Spleen (tissue), 11 donors: ENCODE measurements around the gene EVPL. TPM values are rescaled to one million over a fixed set of nuclear protein-coding genes. Genes with fewer than 3 reads are reported as not detected.

Experiments
- DNase-seq: peaks from one replicate; pipeline ENCODE4 v3.0.0-alpha.2; 2020
- H3K27ac ChIP-seq, 8 donors: fragments of 200-600 bp; sonication (generic) in 7 of 8; 1 replicate in 4 of 8; 2 replicates in 4 of 8; pipeline versions ENCODE4 v1.5.0 to v1.8.0; 2016 to 2021; ENCODE audit warnings: inconsistent platforms in 4 of 8, mild to moderate bottlenecking in 4 of 8, moderate library complexity in 1 of 8
- H3K27me3 ChIP-seq, 7 donors: fragments of 200-600 bp; sonication (generic) in 6 of 7; replicated peaks in 1 of 7; 1 replicate in 4 of 7; 2 replicates in 3 of 7; pipeline versions ENCODE4 v1.5.0 to v1.8.0; 2016 to 2021; ENCODE audit warnings: inconsistent platforms in 3 of 7, mild to moderate bottlenecking in 1 of 7
- H3K36me3 ChIP-seq, 6 donors: fragments of 200-600 bp; sonication (generic) in 5 of 6; 1 replicate in 4 of 6; 2 replicates in 2 of 6; pipeline versions ENCODE4 v1.5.0 to v1.8.0; 2016 to 2021; ENCODE audit warnings: inconsistent platforms in 2 of 6
- H3K4me1 ChIP-seq, 6 donors: fragments of 200-600 bp; sonication (generic) in 5 of 6; 1 replicate in 3 of 6; 2 replicates in 3 of 6; pipeline versions ENCODE4 v1.5.0 to v1.8.0; 2016 to 2021; ENCODE audit warnings: inconsistent platforms in 3 of 6
- H3K4me3 ChIP-seq, 8 donors: fragments of 200-600 bp; sonication (generic) in 7 of 8; 1 replicate in 4 of 8; 2 replicates in 4 of 8; pipeline versions ENCODE4 v1.5.0 to v1.8.0; 2016 to 2021; ENCODE audit warnings: inconsistent platforms in 4 of 8, mild to moderate bottlenecking in 4 of 8, moderate library complexity in 2 of 8
- H3K9me3 ChIP-seq, 8 donors: fragments of 200-600 bp; sonication (generic) in 7 of 8; 1 replicate in 4 of 8; 2 replicates in 4 of 8; pipeline versions ENCODE4 v1.5.0 to v1.8.0; 2016 to 2021; ENCODE audit warnings: inconsistent platforms in 4 of 8
- POLR2A ChIP-seq, 3 donors: fragments of 450-650 bp; IDR thresholded peaks; one replicate each; pipeline ENCODE4 v1.5.1; 2017; ENCODE audit warnings: antibody characterized with exemption in 3 of 3, mild to moderate bottlenecking in 1 of 3
- POLR2AphosphoS5 ChIP-seq, 3 donors: sonication (generic); formaldehyde crosslinking; IDR thresholded peaks; one replicate each; pipeline ENCODE4 v1.5.1; 2017; ENCODE audit warnings: antibody characterized with exemption in 3 of 3
- WGBS, 5 donors: extraction: QIAGEN DNeasy Blood & Tissue Kit in 3 of 5; methylation state at CpG; one replicate each; pipeline versions ENCODE4 v1.1.5 to v1.1.7; 2013 to 2018; 5-methylcytosine and 5-hydroxymethylcytosine counted together
- intact Hi-C: fragments of 100-400 bp; cut with DNase I; formaldehyde crosslinking; loops from one replicate; pipeline ENCODE4 v1.15.0; 2023; ENCODE audit warnings: low total_unique reads
- polyA plus RNA-seq, 3 donors: library from polyadenylated mRNA; stranded (reverse); fragments of 200-250 nt; gene quantifications; one replicate each; pipeline ENCODE4 v1.2.1, GENCODE V29; 2013
- total RNA-seq, 7 donors: library from RNA; depleted of rRNA in 3 of 7; stranded (reverse); fragments of >200 nt in 3 of 7; fragmentation: NEBNext Ultra II Directional in 4 of 7; extraction: Animal tissue kit (Norgen Biotek cat#: 25700) in 4 of 7; gene quantifications; one replicate each; pipeline versions ENCODE4 v1.1.0 to v1.2.1, GENCODE V29; 2016 to 2021
- TF ChIP-seq, protein P1 (sequence below), 11 experiments: fragments of 200-600 bp in 7 of 11; fragments of 450-650 bp in 4 of 11; sonication (generic) in 4 of 11; IDR thresholded peaks in 8 of 11; conservative IDR thresholded peaks in 3 of 11; 1 replicate in 7 of 11; 2 replicates in 4 of 11; pipeline versions ENCODE4 v1.4.0 to v1.8.0; 2016 to 2021; ENCODE audit warnings: antibody characterized with exemption in 11 of 11, inconsistent platforms in 4 of 11, mild to moderate bottlenecking in 1 of 11
- donor health status: healthy with polysubstance abuse.
- donor health status: DM: no; HTN: no; CAD: no; lungs with moderate emphysema.
- donor health status: DM: no; HTN: no; CAD: no.
- donor health status: Bipolar disorder and iron deficiency.
- donor health status: healthy.
- donor health status: DM: no; HTN: no; CAD: no.
- donor health status: DM: yes; HTN: yes; CAD: no.

Gene EVPL
- total and polyA plus RNA-seq, 10 donors, result 0.04 to 0.56 (median 0.06) TPM; not detected in 3

- Histone ChIP-seq H3K27me3 (peaks cover 0 to 52% (median 0%) of the 10 kb centered on the region in 7 donors), H3K36me3 (no peaks in the 10 kb centered on the region), H3K27ac (no peak overlapping the region), H3K9me3 (no peaks in the 10 kb centered on the region), H3K4me1 (peaks cover 0 to 16% (median 8%) of the 10 kb centered on the region in 6 donors), H3K4me3 (no peak overlapping the region)
- WGBS, 5 donors, result 83 to 96% (median 93%) methylated on average over 12 to 13 of the region's 13 CpGs
- no peak for DNase-seq
- intact Hi-C loops, result no loop called here
- no peak for TF ChIP-seq POLR2A (IDR thresholded peaks at IDR 0.05)
These were observed 8.3 kb downstream of the EVPL start for GRCh38 chr17:76018801-76019200.

DNA sequence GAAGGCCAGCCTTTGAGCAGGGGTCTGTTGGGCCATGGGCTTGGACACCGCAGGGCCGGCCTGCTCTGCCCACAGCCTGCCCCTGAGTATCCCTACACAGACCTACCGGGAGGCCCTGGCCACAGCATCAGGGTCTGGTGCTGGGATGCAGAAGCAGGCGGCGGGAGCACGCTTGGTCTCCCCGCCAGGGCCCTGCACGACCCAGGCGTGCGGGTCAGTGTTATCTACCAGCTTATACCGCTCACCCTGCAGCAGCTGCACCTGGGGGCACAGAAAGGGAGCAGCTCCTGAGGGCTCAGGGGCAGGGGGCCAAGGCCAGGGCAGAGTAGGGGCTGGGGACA, 8.8 kb downstream of the EVPL start:
- intact Hi-C loops, result no loop called here
- no peak for DNase-seq
- peaks cover 0 to 16% (median 8%) of the 10 kb centered on the region in 6 donors for H3K4me1 ChIP-seq
- WGBS, 5 donors, result 56 to 97% (median 89%) methylated on average over 3 to 11 of the region's 11 CpGs
- no peak overlapping the region for H3K27ac ChIP-seq
- H3K9me3 ChIP-seq, result no peaks in the 10 kb centered on the region
- H3K27me3 ChIP-seq, result peaks cover 0 to 47% (median 0%) of the 10 kb centered on the region in 7 donors
- H3K36me3 ChIP-seq, result no peaks in the 10 kb centered on the region
- H3K4me3 ChIP-seq, result no peak overlapping the region
- TF ChIP-seq, protein P1, sequence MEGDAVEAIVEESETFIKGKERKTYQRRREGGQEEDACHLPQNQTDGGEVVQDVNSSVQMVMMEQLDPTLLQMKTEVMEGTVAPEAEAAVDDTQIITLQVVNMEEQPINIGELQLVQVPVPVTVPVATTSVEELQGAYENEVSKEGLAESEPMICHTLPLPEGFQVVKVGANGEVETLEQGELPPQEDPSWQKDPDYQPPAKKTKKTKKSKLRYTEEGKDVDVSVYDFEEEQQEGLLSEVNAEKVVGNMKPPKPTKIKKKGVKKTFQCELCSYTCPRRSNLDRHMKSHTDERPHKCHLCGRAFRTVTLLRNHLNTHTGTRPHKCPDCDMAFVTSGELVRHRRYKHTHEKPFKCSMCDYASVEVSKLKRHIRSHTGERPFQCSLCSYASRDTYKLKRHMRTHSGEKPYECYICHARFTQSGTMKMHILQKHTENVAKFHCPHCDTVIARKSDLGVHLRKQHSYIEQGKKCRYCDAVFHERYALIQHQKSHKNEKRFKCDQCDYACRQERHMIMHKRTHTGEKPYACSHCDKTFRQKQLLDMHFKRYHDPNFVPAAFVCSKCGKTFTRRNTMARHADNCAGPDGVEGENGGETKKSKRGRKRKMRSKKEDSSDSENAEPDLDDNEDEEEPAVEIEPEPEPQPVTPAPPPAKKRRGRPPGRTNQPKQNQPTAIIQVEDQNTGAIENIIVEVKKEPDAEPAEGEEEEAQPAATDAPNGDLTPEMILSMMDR (IDR thresholded peaks at IDR 0.05 in 8 of 11, conservative IDR thresholded peaks at IDR 0.05 in 3 of 11), result no peak
- TF ChIP-seq POLR2A (IDR thresholded peaks at IDR 0.05), result no peak
- TF ChIP-seq POLR2AphosphoS5 (IDR thresholded peaks at IDR 0.05), result no peak

DNA sequence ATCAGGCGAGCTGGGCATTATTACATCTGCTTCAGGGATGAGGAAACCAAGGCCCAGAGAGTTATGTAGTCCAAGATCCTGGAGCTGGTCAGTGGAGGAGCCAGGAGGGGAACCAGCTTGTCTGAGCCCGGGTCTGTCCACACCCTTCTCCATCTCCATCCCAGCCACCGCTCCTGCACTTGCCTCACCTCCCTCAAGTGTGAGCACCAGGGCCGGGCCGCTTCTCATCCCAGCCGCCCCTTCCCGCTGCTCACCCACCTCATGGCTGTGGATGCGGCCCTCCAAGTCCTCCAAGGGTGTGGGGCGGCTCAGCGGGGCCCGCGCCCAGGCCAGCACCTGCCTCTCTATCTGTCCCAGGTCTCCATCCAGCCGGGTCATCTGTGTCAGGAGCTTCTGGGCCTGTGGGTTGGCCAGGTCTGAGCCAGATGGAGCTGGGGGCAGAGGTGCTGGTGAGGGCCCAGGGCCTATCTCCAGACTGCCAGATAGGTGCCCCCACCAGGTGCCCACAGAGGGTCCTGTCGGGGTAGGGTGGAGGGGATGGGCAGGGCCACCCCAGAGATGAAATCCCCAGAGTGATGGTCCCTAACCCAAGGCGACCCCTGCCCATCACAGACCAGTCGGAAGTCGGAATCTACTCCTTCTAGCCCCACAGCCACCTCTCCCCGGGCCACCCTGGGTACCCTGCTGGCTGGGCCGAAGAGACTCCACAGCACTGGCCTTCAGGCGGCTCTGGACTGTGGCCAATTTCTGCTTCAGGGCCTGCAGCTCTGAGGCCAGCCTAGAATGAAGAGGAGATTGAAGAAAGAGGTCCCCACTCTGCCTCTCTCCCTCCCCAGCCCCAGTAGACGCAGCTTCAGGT, 9.4 kb downstream of the EVPL start:
- TF ChIP-seq POLR2A (IDR thresholded peaks at IDR 0.05), result no peak
- Histone ChIP-seq H3K36me3 (no peaks in the 10 kb centered on the region), H3K4me3 (no peak overlapping the region), H3K27me3 (peaks cover 0 to 41% (median 0%) of the 10 kb centered on the region in 7 donors), H3K9me3 (no peaks in the 10 kb centered on the region), H3K4me1 (peaks cover 0 to 16% (median 8%) of the 10 kb centered on the region in 6 donors), H3K27ac (no peak overlapping the region)
- DNase-seq, result no peak
- 90 to 94% (median 94%) methylated on average over 18 to 21 of the region's 21 CpGs for WGBS, 5 donors
- intact Hi-C loops, result no loop called here

GRCh38 chr17:76014925-76015261, 12.2 kb downstream of the EVPL start:
- Histone ChIP-seq H3K4me1 (peaks cover 0 to 16% (median 8%) of the 10 kb centered on the region in 6 donors), H3K27me3 (peaks cover 0 to 22% (median 0%) of the 10 kb centered on the region in 7 donors), H3K9me3 (no peaks in the 10 kb centered on the region), H3K27ac (no peak overlapping the region), H3K4me3 (no peak overlapping the region), H3K36me3 (no peaks in the 10 kb centered on the region)
- WGBS, 5 donors, result 69 to 82% (median 79%) methylated on average over 11 to 26 of the region's 26 CpGs
- DNase-seq, result no peak
- no peak for TF ChIP-seq POLR2A (IDR thresholded peaks at IDR 0.05)
- intact Hi-C loops, result no loop called here

- intact Hi-C loops, result no loop called here
These were observed 12.8 kb downstream of the EVPL start for GRCh38 chr17:76014100-76014924.

More at GRCh38 chr17:76014100-76014924, 12.8 kb downstream of the EVPL start:
- peak; percentile 93 for DNase-seq
- peaks cover 0 to 16% (median 8%) of the 10 kb centered on the region in 6 donors for H3K4me1 ChIP-seq
- no peaks in the 10 kb centered on the region for H3K36me3 ChIP-seq
- WGBS, 5 donors, result 26 to 35% (median 30%) methylated on average over 17 to 19 of the region's 19 CpGs
- H3K4me3 ChIP-seq, result peak overlapping the region in 1 of 8 donors; percentile 15
- no peak overlapping the region for H3K27ac ChIP-seq
- peaks cover 0 to 22% (median 0%) of the 10 kb centered on the region in 7 donors for H3K27me3 ChIP-seq
- no peaks in the 10 kb centered on the region for H3K9me3 ChIP-seq
- no peak for TF ChIP-seq POLR2A (IDR thresholded peaks at IDR 0.05)
- peak in 2 of 3 donors; percentile 38 to 53 for TF ChIP-seq POLR2AphosphoS5 (IDR thresholded peaks at IDR 0.05)
- TF ChIP-seq, protein P1 (IDR thresholded peaks at IDR 0.05 in 8 of 11, conservative IDR thresholded peaks at IDR 0.05 in 3 of 11), result peak; percentile 85 to 98 (median 96)
